Measurements from ENCODE around the gene ABCF2. TPM values are rescaled to one million over a fixed set of nuclear protein-coding genes. Genes with fewer than 3 reads are reported as not detected.

The ABCF2 gene
- total RNA-seq, 1 experiment from 2014 or later: 63.7 TPM

- H4K20me1 ChIP-seq (ENCODE audit: insufficient read depth): no peaks in the 10 kb centered on the region
- no peaks in the 10 kb centered on the region for H3K9me3 ChIP-seq (ENCODE audit: control insufficient read depth in 1 of 2, insufficient read depth in 1 of 2, low read depth in 1 of 2, low read length in 2 of 2)
- TF ChIP-seq SIN3A (IDR thresholded peaks at IDR 0.05; ENCODE audit: low read depth): no peak
- no peak for TF ChIP-seq RAD21 (IDR thresholded peaks at IDR 0.05; ENCODE audit: low read depth)
- no peak for TF ChIP-seq EGR1 (IDR thresholded peaks at IDR 0.05; ENCODE audit: low read depth)
- TF ChIP-seq ATF3 (IDR thresholded peaks at IDR 0.05): no peak
- TF ChIP-seq SRF (IDR thresholded peaks at IDR 0.05; ENCODE audit: low read depth): no peak
- no peak for TF ChIP-seq ELF1 (IDR thresholded peaks at IDR 0.05; ENCODE audit: borderline replicate concordance, low read depth)
- no peak for TF ChIP-seq REST (IDR thresholded peaks at IDR 0.05; ENCODE audit: low read depth)
- no peak for TF ChIP-seq MAX (IDR thresholded peaks at IDR 0.05)
- TF ChIP-seq SP1 (IDR thresholded peaks at IDR 0.05; ENCODE audit: low read depth): no peak
- no peak for TF ChIP-seq EZH2 (IDR thresholded peaks at IDR 0.05)
- TF ChIP-seq YY1 (IDR thresholded peaks at IDR 0.05; ENCODE audit: extremely low read depth, insufficient replicate concordance, low read depth, low read length): no peak
- no peak for TF ChIP-seq JUND (IDR thresholded peaks at IDR 0.05)
- H2AFZ ChIP-seq (ENCODE audit: low read depth, low read length, poor library complexity, severe bottlenecking): no peak overlapping the region
- H3K9ac ChIP-seq (ENCODE audit: low read length): no peak overlapping the region
- peaks cover 16 to 31% of the 10 kb centered on the region in 2 experiments for H3K36me3 ChIP-seq (ENCODE audit: control insufficient read depth in 1 of 2, insufficient read depth in 2 of 2, low read length in 2 of 2)
- ATAC-seq: no peak
- DNase-seq (ENCODE audit: low read depth, low spot score): no peak
- H3K4me2 ChIP-seq (ENCODE audit: low read length): no peak overlapping the region
- no peak overlapping the region for H3K4me3 ChIP-seq (replicated peaks in 1 of 2; ENCODE audit: low read depth in 1 of 2, low read length in 2 of 2)
- peaks cover 16% of the 10 kb centered on the region for H3K79me2 ChIP-seq (ENCODE audit: insufficient read depth, low read length)
- H3K9me2 ChIP-seq (ENCODE audit: insufficient read depth): no peaks in the 10 kb centered on the region
- POLR2A ChIA-PET: interaction anchor here (0.6 to 1.4 kb wide), 2 partner anchors 12 to 1547 kb away, joined by 3 read pairs; partner anchors contain the start of gene ABCF2
- RAD21 ChIA-PET (ENCODE audit: low non-redundant PET in 1 of 2, low total read pairs in 2 of 2, uncharacterized antibody in 2 of 2, unreplicated experiment in 2 of 2): no interaction called here
- CTCF ChIA-PET: no interaction called here
- no peak overlapping the region for H3K27ac ChIP-seq (ENCODE audit: low read depth, low read length)
- no peaks in the 10 kb centered on the region for H3K27me3 ChIP-seq (ENCODE audit: insufficient read depth, low read length)
- no TSS peak for BruUV-seq (replicated peaks)
- peaks cover 0 to 9% of the 10 kb centered on the region in 2 experiments; a peak in 2 of 4 replicates for H3K4me1 ChIP-seq (ENCODE audit: control insufficient read depth in 1 of 2, insufficient read depth in 2 of 2, low read length in 2 of 2)
- intact Hi-C loops (cut with micrococcal nuclease): no loop called here
Measured at GRCh38 chr7:151238924-151239836, 12.2 kb upstream of the ABCF2 start.
